Prostate gland (tissue), 2 donors: ENCODE results near the gene TIMM10B. TPM values are rescaled to one million over a fixed set of nuclear protein-coding genes. Genes with fewer than 3 reads are reported as not detected.

Experiments used
- DNase-seq: peaks from one replicate; pipeline ENCODE4 v3.0.0-alpha.2; 2019; ENCODE audit warnings: low spot score
- H3K27ac ChIP-seq, 2 donors: fragments of 200-600 bp; sonication (generic); 2 replicates each; pipeline ENCODE4 v1.5.1; 2017 to 2019
- H3K27me3 ChIP-seq: fragments of 200-600 bp; sonication (generic); replicated peaks from 2 replicates; pipeline ENCODE4 v1.5.1; 2019; ENCODE audit not compliant: insufficient read depth
- H3K36me3 ChIP-seq, 2 donors: fragments of 200-600 bp; sonication (generic); 1 replicate in 1 of 2; 2 replicates in 1 of 2; pipeline versions ENCODE4 v1.5.1 to v1.8.1; 2017 to 2019
- H3K4me1 ChIP-seq: fragments of 200-600 bp; sonication (generic); replicated peaks from 2 replicates; pipeline ENCODE4 v1.5.1; 2019
- H3K4me3 ChIP-seq, 2 donors: fragments of 200-600 bp; sonication (generic); 2 replicates each; pipeline ENCODE4 v1.5.1; 2017 to 2019
- H3K9me3 ChIP-seq: fragments of 200-600 bp; sonication (generic); 2 replicates; pipeline ENCODE4 v1.5.1; 2017
- POLR2A ChIP-seq: fragments of 450-650 bp; IDR thresholded peaks from one replicate; pipeline ENCODE4 v1.6.1; 2016; ENCODE audit warnings: antibody characterized with exemption, mild to moderate bottlenecking
- POLR2AphosphoS5 ChIP-seq: sonication (generic); formaldehyde crosslinking; IDR thresholded peaks from one replicate; pipeline ENCODE4 v1.6.1; 2017; ENCODE audit warnings: antibody characterized with exemption
- WGBS: methylation state at CpG from one replicate; pipeline ENCODE4 v1.1.5; 2018; 5-methylcytosine and 5-hydroxymethylcytosine counted together
- intact Hi-C: fragments of 100-400 bp; cut with DNase I; formaldehyde crosslinking; loops from one replicate; pipeline ENCODE4 v1.14.2; 2022
- total RNA-seq, 2 donors: library from RNA; depleted of rRNA; stranded (reverse); fragments of >200 nt; gene quantifications; one replicate each; pipeline ENCODE4 v1.1.0, GENCODE V29; 2016
- TF ChIP-seq, protein P1 (sequence below), 4 experiments: fragments of 200-600 bp in 2 of 4; fragments of 450-650 bp in 2 of 4; sonication (generic) in 2 of 4; IDR thresholded peaks; 1 replicate in 3 of 4; 2 replicates in 1 of 4; pipeline ENCODE4 v1.5.1; 2016 to 2019; ENCODE audit warnings: antibody characterized with exemption in 4 of 4, mild to moderate bottlenecking in 2 of 4, moderate library complexity in 2 of 4

The TIMM10B gene
- total RNA-seq, 2 donors from 2014 or later, result 29.4 to 35.6 TPM

DNA sequence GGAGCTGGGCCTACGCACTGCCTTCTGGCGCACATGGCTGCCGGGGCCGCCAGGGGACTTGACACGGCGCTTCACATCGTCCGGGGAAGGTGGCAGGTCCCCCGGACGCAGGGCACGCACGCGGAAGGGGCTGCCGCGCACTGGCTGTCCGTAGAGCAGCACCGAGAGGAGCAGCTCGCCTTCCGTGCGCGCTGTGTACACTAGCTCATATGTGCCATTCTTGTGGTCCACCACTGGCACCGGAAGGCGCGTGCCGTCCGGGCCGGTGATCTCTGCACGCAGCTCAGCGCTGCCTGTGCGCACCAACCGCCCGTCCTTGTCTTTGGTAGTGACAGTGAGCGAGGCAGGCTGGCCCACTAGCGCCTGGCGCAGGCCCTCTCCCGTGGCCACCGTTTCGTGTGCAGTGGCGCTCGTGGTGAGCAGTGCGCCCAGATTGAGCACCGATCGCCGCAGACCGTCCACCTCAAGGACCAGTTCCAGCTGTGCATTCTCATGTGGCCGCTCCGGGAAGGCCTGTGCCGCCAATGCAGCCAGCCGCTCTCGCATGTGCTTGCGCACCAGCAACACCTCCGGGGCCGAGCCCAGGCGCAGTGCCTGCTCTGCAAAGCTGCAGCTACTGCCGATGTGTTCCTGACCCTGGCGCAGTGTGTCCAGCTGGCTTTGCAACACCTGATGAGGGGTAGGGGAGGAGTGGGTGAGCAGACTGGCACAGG is 24.8 kb upstream of the TIMM10B start:
- no peaks in the 10 kb centered on the region for H3K9me3 ChIP-seq
- H3K27me3 ChIP-seq, result no peaks in the 10 kb centered on the region
- peaks cover 0 to 16% of the 10 kb centered on the region in 2 donors for H3K36me3 ChIP-seq
- TF ChIP-seq, protein P1, sequence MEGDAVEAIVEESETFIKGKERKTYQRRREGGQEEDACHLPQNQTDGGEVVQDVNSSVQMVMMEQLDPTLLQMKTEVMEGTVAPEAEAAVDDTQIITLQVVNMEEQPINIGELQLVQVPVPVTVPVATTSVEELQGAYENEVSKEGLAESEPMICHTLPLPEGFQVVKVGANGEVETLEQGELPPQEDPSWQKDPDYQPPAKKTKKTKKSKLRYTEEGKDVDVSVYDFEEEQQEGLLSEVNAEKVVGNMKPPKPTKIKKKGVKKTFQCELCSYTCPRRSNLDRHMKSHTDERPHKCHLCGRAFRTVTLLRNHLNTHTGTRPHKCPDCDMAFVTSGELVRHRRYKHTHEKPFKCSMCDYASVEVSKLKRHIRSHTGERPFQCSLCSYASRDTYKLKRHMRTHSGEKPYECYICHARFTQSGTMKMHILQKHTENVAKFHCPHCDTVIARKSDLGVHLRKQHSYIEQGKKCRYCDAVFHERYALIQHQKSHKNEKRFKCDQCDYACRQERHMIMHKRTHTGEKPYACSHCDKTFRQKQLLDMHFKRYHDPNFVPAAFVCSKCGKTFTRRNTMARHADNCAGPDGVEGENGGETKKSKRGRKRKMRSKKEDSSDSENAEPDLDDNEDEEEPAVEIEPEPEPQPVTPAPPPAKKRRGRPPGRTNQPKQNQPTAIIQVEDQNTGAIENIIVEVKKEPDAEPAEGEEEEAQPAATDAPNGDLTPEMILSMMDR (IDR thresholded peaks at IDR 0.05), result no peak
- no peak for TF ChIP-seq POLR2A
- no peak for TF ChIP-seq POLR2AphosphoS5
- H3K27ac ChIP-seq, result no peak overlapping the region
- WGBS, result 95% methylated on average over 37 of the region's 56 CpGs
- intact Hi-C loops, result no loop called here
- no peak for DNase-seq
- H3K4me1 ChIP-seq, result no peaks in the 10 kb centered on the region
- no peak overlapping the region for H3K4me3 ChIP-seq

DNA sequence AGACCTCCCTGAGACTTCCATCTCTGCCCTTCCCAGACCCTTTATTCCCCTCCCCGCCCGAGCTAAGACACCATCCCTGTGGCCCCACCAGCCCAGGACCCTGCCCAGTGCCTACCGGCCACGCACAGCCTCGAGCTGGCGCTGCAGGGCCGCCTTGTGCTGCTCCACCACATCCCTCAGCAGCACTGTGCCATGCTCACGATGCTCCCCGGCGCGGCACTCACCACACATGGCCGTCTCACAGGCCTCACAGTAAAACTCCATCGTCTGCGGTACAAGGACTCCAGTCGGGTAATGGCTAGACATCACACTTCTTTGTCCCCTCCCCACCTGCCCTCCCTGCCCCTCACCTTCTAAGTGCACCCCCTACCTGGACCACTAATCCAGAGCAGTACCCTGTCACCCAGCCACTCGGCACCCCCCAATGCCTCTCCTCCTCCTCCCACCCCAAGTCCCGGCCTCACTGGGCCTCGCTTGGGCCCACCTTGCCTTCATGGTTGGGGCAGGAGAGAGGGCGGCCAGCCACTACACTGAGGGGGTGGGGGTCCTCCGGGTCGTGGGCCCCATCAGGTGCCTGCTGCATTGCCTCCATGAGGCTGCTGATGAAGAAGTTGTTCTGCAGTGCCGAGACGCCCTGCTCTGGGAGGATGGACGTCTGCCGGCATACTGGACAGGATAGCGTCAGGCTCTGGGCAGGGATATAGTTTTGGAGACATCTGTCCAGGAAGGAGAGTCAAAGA is 23.6 kb upstream of the TIMM10B start:
- TF ChIP-seq POLR2A (no peak), POLR2AphosphoS5 (no peak)
- TF ChIP-seq, protein P1 (IDR thresholded peaks at IDR 0.05), result no peak
- Histone ChIP-seq H3K4me1 (no peaks in the 10 kb centered on the region), H3K9me3 (no peaks in the 10 kb centered on the region), H3K27ac (no peak overlapping the region), H3K4me3 (no peak overlapping the region), H3K27me3 (no peaks in the 10 kb centered on the region), H3K36me3 (peaks cover 0 to 16% of the 10 kb centered on the region in 2 donors)
- 88% methylated on average over 26 of the region's 26 CpGs for WGBS
- no peak for DNase-seq
- intact Hi-C loops, result no loop called here

DNA sequence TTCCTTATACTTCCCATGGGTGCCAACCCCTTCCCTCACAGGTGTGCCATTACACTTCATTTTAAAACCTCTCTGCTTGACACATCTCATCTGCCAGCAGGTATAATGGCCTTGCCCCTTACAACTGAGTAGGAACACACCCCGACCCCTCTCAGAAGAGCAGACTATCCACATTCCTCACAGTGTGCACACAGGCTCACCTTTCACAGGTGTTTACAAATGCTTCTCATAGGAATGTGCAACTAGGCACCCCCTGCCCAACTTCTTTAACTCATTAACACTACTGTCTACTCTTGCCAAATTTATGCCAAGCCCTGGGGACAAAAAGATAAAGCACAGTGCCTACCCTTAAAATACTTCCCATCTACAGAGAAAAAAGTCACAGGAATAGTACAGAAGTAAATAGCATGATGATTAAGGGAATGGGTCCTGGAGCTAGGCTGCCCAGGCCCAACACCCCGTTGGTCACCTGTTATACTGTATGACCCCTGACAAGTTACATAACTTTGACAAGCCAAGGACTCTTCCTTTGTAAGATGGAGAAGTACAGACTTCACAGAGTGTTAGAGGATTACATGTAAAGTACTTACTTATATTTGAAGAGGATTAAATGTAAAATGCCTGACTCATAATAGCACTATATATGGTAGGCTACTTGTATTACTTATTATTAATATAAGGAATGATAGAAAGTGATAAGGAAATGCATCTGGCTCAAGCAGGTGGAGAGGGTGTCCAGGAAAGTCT is 22.8 kb upstream of the TIMM10B start:
- no peak overlapping the region for H3K27ac ChIP-seq
- H3K36me3 ChIP-seq, result peaks cover 0 to 16% of the 10 kb centered on the region in 2 donors
- intact Hi-C loops, result no loop called here
- no peak for DNase-seq
- H3K27me3 ChIP-seq, result no peaks in the 10 kb centered on the region
- WGBS, result 39% methylated on average over 2 of the region's 2 CpGs
- no peaks in the 10 kb centered on the region for H3K9me3 ChIP-seq
- H3K4me3 ChIP-seq, result no peak overlapping the region
- H3K4me1 ChIP-seq, result no peaks in the 10 kb centered on the region
- TF ChIP-seq POLR2AphosphoS5 (no peak), POLR2A (no peak)
- TF ChIP-seq, protein P1 (IDR thresholded peaks at IDR 0.05), result no peak

DNA sequence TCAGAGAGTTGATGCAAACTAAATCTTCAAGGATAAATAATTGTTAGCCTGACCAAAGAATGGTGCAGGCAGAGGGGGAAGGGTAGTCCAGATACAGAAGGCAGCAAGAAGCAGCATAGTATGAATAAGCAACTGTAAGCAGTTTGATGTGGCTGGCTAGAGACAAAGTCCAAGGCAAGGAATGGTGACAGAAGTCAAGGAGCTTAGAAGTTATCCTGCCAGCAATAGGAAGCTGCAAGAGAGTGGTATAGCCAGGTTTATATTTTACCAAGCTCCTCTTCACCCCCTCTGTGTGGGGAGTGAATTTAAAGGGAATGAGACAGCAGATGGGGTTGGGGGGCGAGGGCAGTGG is 22.2 kb upstream of the TIMM10B start:
- no peaks in the 10 kb centered on the region for H3K9me3 ChIP-seq
- H3K27me3 ChIP-seq, result no peaks in the 10 kb centered on the region
- DNase-seq, result no peak
- TF ChIP-seq, protein P1 (IDR thresholded peaks at IDR 0.05), result no peak
- TF ChIP-seq POLR2A (no peak), POLR2AphosphoS5 (no peak)
- intact Hi-C loops, result no loop called here
- H3K27ac ChIP-seq, result no peak overlapping the region
- H3K36me3 ChIP-seq, result peaks cover 0 to 16% of the 10 kb centered on the region in 2 donors
- no peaks in the 10 kb centered on the region for H3K4me1 ChIP-seq
- H3K4me3 ChIP-seq, result no peak overlapping the region
- 92% methylated on average over 1 of the region's 1 CpG for WGBS
